Fibroblast of villous mesenchyme (primary cell): ENCODE measurements around the gene ADARB2. TPM values are rescaled to one million over a fixed set of nuclear protein-coding genes. Genes with fewer than 3 reads are reported as not detected.

ENCODE experiments used
- DNase-seq: peaks from one replicate; pipeline ENCODE4 v3.0.0-alpha.2; 2010; ENCODE audit warnings: low read depth
- H3K4me3 ChIP-seq: 2 replicates; pipeline ENCODE4 v1.5.1; 2011; ENCODE audit warnings: low read depth, mild to moderate bottlenecking, low read length
- total RNA-seq: library from RNA; depleted of rRNA; stranded (reverse); fragments of >200 nt; gene quantifications from 2 replicates; pipeline ENCODE4 v1.2.3, GENCODE V29; 2012
- TF ChIP-seq, protein P1 (sequence below): IDR thresholded peaks from 2 replicates; pipeline ENCODE4 v1.5.1; 2012; ENCODE audit warnings: low read depth, mild to moderate bottlenecking, low read length; ENCODE audit not compliant: insufficient read depth

The ADARB2 gene
- total RNA-seq, 1 donor: not detected

DNA sequence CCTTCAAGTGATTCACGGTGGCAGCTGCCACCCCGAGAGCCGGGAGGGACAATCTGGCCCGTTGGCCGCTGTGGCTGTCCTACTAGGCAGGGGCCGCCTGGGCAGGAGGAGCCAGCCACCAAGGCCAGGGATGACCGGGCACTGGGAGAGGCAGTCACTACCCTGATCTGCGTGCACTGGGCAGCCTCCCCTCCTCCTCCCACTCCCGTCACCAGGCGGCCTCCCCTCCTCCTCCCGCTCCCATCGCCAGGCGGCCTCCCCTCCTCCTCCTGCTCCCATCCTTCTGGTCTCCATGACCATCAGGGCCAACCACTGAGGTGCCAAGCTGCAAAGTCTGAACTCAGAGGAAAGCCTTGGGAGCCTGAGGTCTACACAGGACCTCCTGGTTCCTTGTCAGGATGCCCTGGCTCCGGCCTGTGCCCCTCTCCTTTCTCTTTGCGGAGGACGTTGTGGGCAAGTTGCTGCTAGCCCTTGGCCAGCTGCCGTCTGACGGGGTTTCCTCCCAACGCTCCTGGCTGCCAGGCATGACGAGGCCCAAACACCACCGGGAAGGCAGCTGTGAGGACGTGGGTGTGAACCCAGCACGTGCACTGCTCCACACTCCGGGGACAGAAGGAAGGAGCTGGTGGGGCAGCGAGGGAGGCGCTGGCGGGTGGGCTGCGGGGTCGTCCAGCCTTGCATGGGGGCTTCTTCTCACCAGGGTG lies 550.0 kb downstream of the ADARB2 start:
- TF ChIP-seq, protein P1, sequence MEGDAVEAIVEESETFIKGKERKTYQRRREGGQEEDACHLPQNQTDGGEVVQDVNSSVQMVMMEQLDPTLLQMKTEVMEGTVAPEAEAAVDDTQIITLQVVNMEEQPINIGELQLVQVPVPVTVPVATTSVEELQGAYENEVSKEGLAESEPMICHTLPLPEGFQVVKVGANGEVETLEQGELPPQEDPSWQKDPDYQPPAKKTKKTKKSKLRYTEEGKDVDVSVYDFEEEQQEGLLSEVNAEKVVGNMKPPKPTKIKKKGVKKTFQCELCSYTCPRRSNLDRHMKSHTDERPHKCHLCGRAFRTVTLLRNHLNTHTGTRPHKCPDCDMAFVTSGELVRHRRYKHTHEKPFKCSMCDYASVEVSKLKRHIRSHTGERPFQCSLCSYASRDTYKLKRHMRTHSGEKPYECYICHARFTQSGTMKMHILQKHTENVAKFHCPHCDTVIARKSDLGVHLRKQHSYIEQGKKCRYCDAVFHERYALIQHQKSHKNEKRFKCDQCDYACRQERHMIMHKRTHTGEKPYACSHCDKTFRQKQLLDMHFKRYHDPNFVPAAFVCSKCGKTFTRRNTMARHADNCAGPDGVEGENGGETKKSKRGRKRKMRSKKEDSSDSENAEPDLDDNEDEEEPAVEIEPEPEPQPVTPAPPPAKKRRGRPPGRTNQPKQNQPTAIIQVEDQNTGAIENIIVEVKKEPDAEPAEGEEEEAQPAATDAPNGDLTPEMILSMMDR: no peak
- H3K4me3 ChIP-seq: no peak overlapping the region
- no peak for DNase-seq

- no peak overlapping the region for H3K4me3 ChIP-seq
- TF ChIP-seq, protein P1: no peak
- no peak for DNase-seq
These were observed 550.7 kb downstream of the ADARB2 start for GRCh38 chr10:1186683-1186990.

- no peak for DNase-seq
- TF ChIP-seq, protein P1: no peak
- no peak overlapping the region for H3K4me3 ChIP-seq
These were observed 551.2 kb downstream of the ADARB2 start for GRCh38 chr10:1185911-1186682.

GRCh38 chr10:1184541-1185430 lies 552.5 kb downstream of the ADARB2 start:
- TF ChIP-seq, protein P1: no peak
- no peak overlapping the region for H3K4me3 ChIP-seq
- DNase-seq: no peak

GRCh38 chr10:1183701-1184100 lies 553.6 kb downstream of the ADARB2 start:
- TF ChIP-seq, protein P1: no peak
- H3K4me3 ChIP-seq: no peak overlapping the region
- no peak for DNase-seq

GRCh38 chr10:1183033-1183396 lies 554.3 kb downstream of the ADARB2 start:
- TF ChIP-seq, protein P1: no peak
- no peak for DNase-seq
- no peak overlapping the region for H3K4me3 ChIP-seq
